Cerebellar cortex (tissue), 1 donor: ENCODE measurements around the gene ZNRF3.
"Not testable (repeated sequence)": the region's sequence is repeated elsewhere in the genome, so short reads cannot be mapped to it uniquely, and the experiment has no call there.

Experiments
- DNase-seq: peaks from one replicate; pipeline ENCODE4 v3.0.0-alpha.2; 2015; ENCODE audit warnings: low spot score

Gene ZNRF3

GRCh38 chr22:28882878-28883656 is at the start of gene ZNRF3:
Gene ZNRF3, plus strand, starts transcription at chr22:28883572. Its CDS starts 195 bp downstream, at chr22:28883767.
- DNase-seq, result peak; percentile 96

- DNase-seq, result no peak
Observed at GRCh38 chr22:28835630-28836189, 47.7 kb upstream of the ZNRF3 start.

- DNase-seq, result no peak
Observed at GRCh38 chr22:28837640-28838039, 45.7 kb upstream of the ZNRF3 start.

GRCh38 chr22:28838971-28839370 is 44.4 kb upstream of the ZNRF3 start:
- no peak for DNase-seq

GRCh38 chr22:28841111-28841510 is 42.3 kb upstream of the ZNRF3 start:
- no peak for DNase-seq

- DNase-seq, result no peak
Observed at GRCh38 chr22:28843633-28844032, 39.7 kb upstream of the ZNRF3 start.

GRCh38 chr22:28844277-28844676 is 39.1 kb upstream of the ZNRF3 start:
- not testable (repeated sequence) for DNase-seq

GRCh38 chr22:28846994-28847393 is 36.4 kb upstream of the ZNRF3 start:
- no peak for DNase-seq

- DNase-seq, result peak; percentile 86
Observed at GRCh38 chr22:28855355-28856094, 27.8 kb upstream of the ZNRF3 start.

GRCh38 chr22:28856095-28856455 is 27.3 kb upstream of the ZNRF3 start:
- no peak for DNase-seq

GRCh38 chr22:28857288-28857687 is 26.1 kb upstream of the ZNRF3 start:
- peak; percentile 23 for DNase-seq

GRCh38 chr22:28864878-28865596 is 18.3 kb upstream of the ZNRF3 start:
- no peak for DNase-seq

- DNase-seq, result no peak
Observed at GRCh38 chr22:28867191-28867590, 16.2 kb upstream of the ZNRF3 start.

- not testable (repeated sequence) for DNase-seq
Observed at GRCh38 chr22:28868389-28868788, 15.0 kb upstream of the ZNRF3 start.

GRCh38 chr22:28869736-28870135 is 13.6 kb upstream of the ZNRF3 start:
- DNase-seq, result no peak

GRCh38 chr22:28873183-28873963 is 10.0 kb upstream of the ZNRF3 start:
- DNase-seq, result no peak

GRCh38 chr22:28874061-28874460 is 9.3 kb upstream of the ZNRF3 start:
- no peak for DNase-seq

GRCh38 chr22:28874811-28875320 is 8.5 kb upstream of the ZNRF3 start:
- no peak for DNase-seq

- DNase-seq, result peak; percentile 59
Observed at GRCh38 chr22:28882545-28882877, 861 bp upstream of the ZNRF3 start.

- DNase-seq, result no peak
Observed at GRCh38 chr22:28883657-28883916, 215 bp downstream of the ZNRF3 start.

GRCh38 chr22:28883917-28884746 is 760 bp downstream of the ZNRF3 start:
- DNase-seq, result peak; percentile 21
